ENCODE results near the gene RSBN1L. TPM values are rescaled to one million over a fixed set of nuclear protein-coding genes. Genes with fewer than 3 reads are reported as not detected.
A peak's percentile ranks its signal among the peaks of the same experiment; 100 is the strongest.
"Not testable (repeated sequence)": the region's sequence is repeated elsewhere in the genome, so short reads cannot be mapped to it uniquely, and the experiment has no call there.

Gene RSBN1L
- total RNA-seq, 1 donor from 2014 or later = 7.8 TPM

DNA sequence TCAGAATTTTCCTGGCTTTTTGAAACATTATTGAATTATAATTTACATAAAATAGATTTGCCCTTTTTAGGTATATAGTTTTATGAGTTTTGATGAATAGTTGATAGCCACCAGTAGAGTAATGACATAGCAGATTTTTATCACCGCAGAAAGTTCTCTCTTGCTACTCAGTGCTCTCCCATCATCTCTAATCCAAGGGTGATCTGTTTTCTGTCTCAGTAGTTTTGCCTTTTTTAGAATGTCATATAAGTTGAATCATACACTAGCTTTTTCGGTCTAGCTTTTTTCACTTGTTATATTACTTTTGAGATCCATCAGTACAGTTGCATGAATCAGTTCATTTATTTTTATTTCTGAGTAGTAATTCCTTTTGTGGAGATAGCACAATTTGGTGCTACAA is 17.9 kb downstream of the RSBN1L start:
- TF ChIP-seq CTCF (IDR thresholded peaks at IDR 0.05; ENCODE audit: borderline replicate concordance) = no peak
- Histone ChIP-seq H3K36me3 (no peaks in the 10 kb centered on the region), H3K9me3 (replicated peaks) (no peaks in the 10 kb centered on the region), H3K27me3 (ENCODE audit: low read depth) (no peaks in the 10 kb centered on the region), H3K4me3 (no peak overlapping the region), H3K27ac (replicated peaks) (no peak overlapping the region), H3K4me1 (peaks cover 38% of the 10 kb centered on the region)
- DNase-seq = no peak
- intact Hi-C loops (cut with micrococcal nuclease) = no loop called here

- H3K9me3 ChIP-seq (replicated peaks); H3K36me3 ChIP-seq; intact Hi-C loops (cut with micrococcal nuclease); H3K4me3 ChIP-seq; H3K27ac ChIP-seq (replicated peaks); H3K27me3 ChIP-seq (ENCODE audit: low read depth); DNase-seq: not testable (repeated sequence)
- peaks cover 38% of the 10 kb centered on the region for H3K4me1 ChIP-seq
Observed at GRCh38 chr7:77714931-77715330, 18.7 kb downstream of the RSBN1L start.

GRCh38 chr7:77716804-77717203 is 20.5 kb downstream of the RSBN1L start:
- intact Hi-C loops (cut with micrococcal nuclease) = no loop called here
- Histone ChIP-seq H3K4me1 (peaks cover 51% of the 10 kb centered on the region), H3K36me3 (no peaks in the 10 kb centered on the region)

DNA sequence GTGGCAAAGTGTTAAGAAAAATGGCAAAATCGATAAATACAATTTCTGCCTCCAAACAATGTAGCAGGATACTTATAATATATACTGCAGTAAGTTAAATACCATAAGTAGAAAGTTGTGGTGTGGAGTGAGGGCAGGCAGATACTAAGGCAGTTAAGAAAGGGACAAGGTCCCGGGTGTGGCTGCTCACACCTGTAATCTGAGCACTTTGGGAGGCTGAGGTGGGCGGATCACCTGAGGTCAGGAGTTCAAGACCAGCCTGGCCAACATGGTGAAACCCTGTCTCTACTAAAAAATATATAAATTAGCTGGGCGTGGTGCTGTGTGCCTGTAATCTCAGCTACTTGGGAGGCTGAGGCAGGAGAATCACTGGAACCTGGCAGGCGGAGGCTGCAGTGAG is 21.3 kb downstream of the RSBN1L start:
- peaks cover 53% of the 10 kb centered on the region for H3K4me1 ChIP-seq

More at GRCh38 chr7:77716804-77717203, 20.5 kb downstream of the RSBN1L start:
- Histone ChIP-seq H3K27me3 (ENCODE audit: low read depth) (no peaks in the 10 kb centered on the region), H3K9me3 (replicated peaks) (no peaks in the 10 kb centered on the region), H3K27ac (replicated peaks) (no peak overlapping the region), H3K4me3 (no peak overlapping the region)
- no peak for DNase-seq
- TF ChIP-seq CTCF (IDR thresholded peaks at IDR 0.05; ENCODE audit: borderline replicate concordance) = no peak

GRCh38 chr7:77727527-77727926 is 31.3 kb downstream of the RSBN1L start:
- DNase-seq = no peak
- intact Hi-C loops (cut with micrococcal nuclease) = no loop called here
- H3K27me3 ChIP-seq (ENCODE audit: low read depth) = no peaks in the 10 kb centered on the region
- H3K9me3 ChIP-seq (replicated peaks) = no peaks in the 10 kb centered on the region
- H3K4me1 ChIP-seq = peaks cover 56% of the 10 kb centered on the region
- no peaks in the 10 kb centered on the region for H3K36me3 ChIP-seq
- no peak for TF ChIP-seq CTCF (IDR thresholded peaks at IDR 0.05; ENCODE audit: borderline replicate concordance)
- no peak overlapping the region for H3K4me3 ChIP-seq
- H3K27ac ChIP-seq (replicated peaks) = peak overlapping the region; percentile 16

More for the DNA sequence above, 21.3 kb downstream of the RSBN1L start:
- H3K36me3 ChIP-seq; intact Hi-C loops (cut with micrococcal nuclease); H3K9me3 ChIP-seq (replicated peaks); H3K27ac ChIP-seq (replicated peaks); DNase-seq; H3K27me3 ChIP-seq (ENCODE audit: low read depth); H3K4me3 ChIP-seq: not testable (repeated sequence)

GRCh38 chr7:77727936-77728701 is 31.9 kb downstream of the RSBN1L start:
- no peaks in the 10 kb centered on the region for H3K9me3 ChIP-seq (replicated peaks)
- no peaks in the 10 kb centered on the region for H3K27me3 ChIP-seq (ENCODE audit: low read depth)
- no peaks in the 10 kb centered on the region for H3K36me3 ChIP-seq
- TF ChIP-seq CTCF (IDR thresholded peaks at IDR 0.05; ENCODE audit: borderline replicate concordance) = no peak
- no peak for DNase-seq
- H3K27ac ChIP-seq (replicated peaks) = peak overlapping the region; percentile 16
- H3K4me3 ChIP-seq = no peak overlapping the region
- intact Hi-C loops (cut with micrococcal nuclease) = no loop called here
- H3K4me1 ChIP-seq = peaks cover 53% of the 10 kb centered on the region
